Muscle layer of colon (tissue), 2 donors: Measurements from ENCODE around the gene DEF6.

Source experiments
- H3K27ac ChIP-seq: one replicate; pipeline ENCODE4 v1.7.0; 2013; ENCODE audit warnings: low read depth, mild to moderate bottlenecking, low read length, moderate library complexity
- H3K27me3 ChIP-seq, 2 donors: one replicate each; pipeline ENCODE4 v1.7.0; 2013; ENCODE audit warnings: low read length in 2 of 2, mild to moderate bottlenecking in 2 of 2; ENCODE audit not compliant: insufficient read depth in 2 of 2, control insufficient read depth in 1 of 2
- H3K36me3 ChIP-seq: one replicate; pipeline ENCODE4 v1.7.0; 2013; ENCODE audit warnings: mild to moderate bottlenecking, low read length; ENCODE audit not compliant: insufficient read depth
- H3K4me1 ChIP-seq: one replicate; pipeline ENCODE4 v1.7.0; 2013; ENCODE audit warnings: mild to moderate bottlenecking, low read length; ENCODE audit not compliant: insufficient read depth
- H3K4me3 ChIP-seq, 2 donors: one replicate each; pipeline ENCODE4 v1.7.0; 2013; ENCODE audit warnings: low read length in 2 of 2, low read depth in 1 of 2, mild to moderate bottlenecking in 1 of 2, moderate library complexity in 1 of 2
- H3K9ac ChIP-seq: one replicate; pipeline ENCODE4 v1.7.0; 2013; ENCODE audit warnings: low read length
- H3K9me3 ChIP-seq: one replicate; pipeline ENCODE4 v1.7.0; 2013; ENCODE audit warnings: mild to moderate bottlenecking, low read length
- donor health status: abdominal sarcoma.
- donor health status: Adenocarcinoma of cecum.

Gene DEF6

DNA sequence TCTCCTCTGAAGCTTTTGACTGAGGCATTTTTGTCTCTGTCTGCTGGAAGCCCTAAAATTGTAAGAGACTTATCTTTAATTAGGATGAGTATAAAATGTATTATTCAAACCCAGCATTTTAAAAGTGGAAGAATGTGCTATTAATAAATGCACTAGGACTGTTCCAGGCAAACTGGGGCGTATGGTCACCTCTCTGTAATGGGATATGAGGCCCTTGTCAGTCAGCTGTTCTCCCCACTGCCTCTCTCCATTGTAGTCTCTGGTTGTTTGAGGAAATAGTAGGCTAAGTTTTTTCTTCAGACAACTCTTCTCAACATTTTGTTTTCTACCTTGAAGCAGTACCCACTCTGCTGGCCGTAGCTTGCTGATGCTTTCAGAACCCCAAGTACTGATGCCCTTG, 14.3 kb upstream of the DEF6 start:
- Histone ChIP-seq H3K9me3 (no peaks in the 10 kb centered on the region), H3K4me1 (no peaks in the 10 kb centered on the region), H3K27me3 (no peaks in the 10 kb centered on the region), H3K36me3 (peaks cover 48% of the 10 kb centered on the region), H3K4me3 (no peak overlapping the region), H3K27ac (no peak overlapping the region), H3K9ac (no peak overlapping the region)

DNA sequence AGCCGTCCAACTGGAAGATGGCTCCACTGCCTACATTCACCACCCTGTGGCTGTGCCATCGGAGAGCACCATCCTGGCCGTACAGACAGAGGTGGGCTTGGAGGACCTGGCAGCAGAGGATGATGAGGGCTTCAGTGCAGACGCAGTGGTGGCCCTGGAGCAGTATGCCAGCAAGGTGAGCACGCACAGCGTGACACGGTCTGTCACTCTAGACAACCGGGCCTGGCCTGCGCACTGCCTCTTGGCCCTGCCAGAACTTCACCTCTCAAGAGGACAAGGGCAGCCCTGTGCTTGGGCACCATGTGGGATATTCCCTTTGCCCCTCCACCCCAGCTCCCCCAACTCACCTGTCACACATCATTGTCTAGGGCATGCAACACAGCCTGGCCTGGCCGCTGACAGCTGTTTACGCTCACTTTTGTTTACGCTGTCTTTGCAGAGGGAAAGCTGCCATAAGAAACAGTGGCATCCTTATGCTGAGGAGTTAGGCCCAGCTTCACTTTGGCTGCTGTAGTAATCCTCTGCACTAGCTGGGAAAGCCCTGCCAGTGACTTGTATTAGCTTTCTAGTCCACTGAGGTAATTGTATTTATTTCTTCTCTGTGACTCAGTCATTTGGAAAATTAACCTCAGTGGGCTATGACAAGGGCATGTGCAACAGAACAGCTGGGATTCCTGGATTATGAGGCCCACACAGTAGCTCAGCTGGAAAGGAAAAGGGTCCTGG, 9.8 kb upstream of the DEF6 start:
- no peak overlapping the region for H3K4me3 ChIP-seq
- no peaks in the 10 kb centered on the region for H3K9me3 ChIP-seq
- H3K4me1 ChIP-seq: no peaks in the 10 kb centered on the region
- H3K9ac ChIP-seq: no peak overlapping the region
- H3K27ac ChIP-seq: no peak overlapping the region
- peaks cover 78% of the 10 kb centered on the region for H3K36me3 ChIP-seq
- H3K27me3 ChIP-seq: no peaks in the 10 kb centered on the region

- Histone ChIP-seq H3K9me3 (no peaks in the 10 kb centered on the region), H3K27ac (no peak overlapping the region), H3K9ac (no peak overlapping the region), H3K4me1 (no peaks in the 10 kb centered on the region), H3K4me3 (no peak overlapping the region), H3K27me3 (no peaks in the 10 kb centered on the region), H3K36me3 (peaks cover 79% of the 10 kb centered on the region)
These were observed 8.8 kb upstream of the DEF6 start for GRCh38 chr6:35288834-35289233.

- Histone ChIP-seq H3K9ac (no peak overlapping the region), H3K36me3 (peaks cover 75% of the 10 kb centered on the region), H3K27me3 (no peaks in the 10 kb centered on the region), H3K27ac (no peak overlapping the region), H3K4me1 (no peaks in the 10 kb centered on the region), H3K9me3 (no peaks in the 10 kb centered on the region), H3K4me3 (no peak overlapping the region)
These were observed 6.1 kb upstream of the DEF6 start for GRCh38 chr6:35291491-35291890.

GRCh38 chr6:35292494-35292893, 5.1 kb upstream of the DEF6 start:
- H3K27me3 ChIP-seq: no peaks in the 10 kb centered on the region
- no peak overlapping the region for H3K9ac ChIP-seq
- no peak overlapping the region for H3K4me3 ChIP-seq
- H3K27ac ChIP-seq: no peak overlapping the region
- peaks cover 7% of the 10 kb centered on the region for H3K4me1 ChIP-seq
- peaks cover 65% of the 10 kb centered on the region for H3K36me3 ChIP-seq
- H3K9me3 ChIP-seq: no peaks in the 10 kb centered on the region

DNA sequence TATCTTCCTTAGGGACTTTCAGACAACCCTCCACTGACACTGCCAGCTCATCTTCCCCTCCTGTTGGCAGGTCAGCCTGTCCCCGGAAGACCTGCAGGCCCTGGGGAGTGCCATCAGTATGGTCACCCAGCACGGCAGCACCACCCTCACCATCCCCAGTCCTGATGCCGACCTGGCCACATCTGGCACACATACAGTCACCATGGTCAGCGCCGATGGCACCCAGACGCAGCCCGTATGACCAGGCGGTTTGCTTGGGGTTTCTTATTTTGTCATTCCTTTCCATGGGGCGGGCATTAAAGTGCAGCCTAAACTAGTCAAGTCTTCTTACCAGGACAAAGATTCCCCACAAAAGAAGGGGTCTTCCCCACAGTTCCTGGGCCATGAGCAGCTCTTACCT, 3.9 kb upstream of the DEF6 start:
- peaks cover 55% of the 10 kb centered on the region for H3K36me3 ChIP-seq
- H3K4me3 ChIP-seq: no peak overlapping the region
- H3K27me3 ChIP-seq: no peaks in the 10 kb centered on the region
- no peak overlapping the region for H3K27ac ChIP-seq
- no peaks in the 10 kb centered on the region for H3K9me3 ChIP-seq
- no peak overlapping the region for H3K9ac ChIP-seq
- peaks cover 13% of the 10 kb centered on the region for H3K4me1 ChIP-seq

GRCh38 chr6:35294308-35294945, 3.2 kb upstream of the DEF6 start:
- Histone ChIP-seq H3K4me1 (peaks cover 13% of the 10 kb centered on the region), H3K9me3 (no peaks in the 10 kb centered on the region), H3K27me3 (no peaks in the 10 kb centered on the region), H3K27ac (no peak overlapping the region), H3K4me3 (no peak overlapping the region), H3K9ac (no peak overlapping the region), H3K36me3 (peaks cover 54% of the 10 kb centered on the region)

- Histone ChIP-seq H3K9me3 (no peaks in the 10 kb centered on the region), H3K9ac (no peak overlapping the region), H3K27ac (no peak overlapping the region), H3K4me1 (peaks cover 13% of the 10 kb centered on the region), H3K36me3 (peaks cover 48% of the 10 kb centered on the region), H3K27me3 (no peaks in the 10 kb centered on the region), H3K4me3 (no peak overlapping the region)
These were observed 2.6 kb upstream of the DEF6 start for GRCh38 chr6:35295036-35295435.

DNA sequence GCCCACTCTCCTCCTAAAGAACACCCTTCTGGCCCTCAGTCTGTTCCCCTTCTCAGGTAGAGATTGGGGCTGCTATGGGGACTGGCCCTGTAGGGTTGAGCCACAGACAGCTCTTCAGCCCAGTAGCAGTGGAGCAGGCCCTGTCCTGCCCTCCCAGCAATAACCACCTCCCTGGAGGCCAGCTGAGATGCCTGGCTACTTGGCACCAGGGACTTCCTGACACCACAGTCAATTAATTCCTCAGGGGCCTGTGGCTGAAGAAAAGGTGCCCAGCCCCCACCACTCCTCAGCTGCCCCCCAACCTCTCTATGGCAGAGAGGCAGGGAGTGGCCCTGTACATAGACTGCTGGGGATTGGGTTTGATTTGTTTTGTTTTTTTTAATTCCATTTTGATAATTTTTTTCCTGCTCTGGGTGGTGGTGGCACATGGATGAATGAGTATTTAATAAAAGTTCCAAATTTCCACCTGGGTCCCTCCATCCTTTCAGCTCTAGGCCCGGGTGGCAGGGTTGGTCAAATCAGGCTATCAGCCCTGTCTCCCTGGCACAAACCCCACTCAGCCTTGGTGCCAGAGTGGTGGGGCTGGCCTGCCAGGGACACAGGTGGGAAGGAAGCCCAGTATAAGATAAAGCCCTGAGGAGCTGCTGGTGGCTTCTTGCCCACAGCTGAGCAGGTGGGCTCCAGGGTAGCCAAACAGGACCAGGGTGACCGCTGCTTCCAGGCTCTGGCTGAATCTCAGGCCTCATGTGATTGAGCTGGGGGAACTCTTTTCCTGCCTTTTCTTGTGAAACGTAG, 1.9 kb upstream of the DEF6 start:
- no peaks in the 10 kb centered on the region for H3K27me3 ChIP-seq
- peaks cover 41% of the 10 kb centered on the region for H3K36me3 ChIP-seq
- H3K9me3 ChIP-seq: no peaks in the 10 kb centered on the region
- no peak overlapping the region for H3K27ac ChIP-seq
- H3K4me3 ChIP-seq: no peak overlapping the region
- H3K4me1 ChIP-seq: peaks cover 13% of the 10 kb centered on the region
- H3K9ac ChIP-seq: no peak overlapping the region

DNA sequence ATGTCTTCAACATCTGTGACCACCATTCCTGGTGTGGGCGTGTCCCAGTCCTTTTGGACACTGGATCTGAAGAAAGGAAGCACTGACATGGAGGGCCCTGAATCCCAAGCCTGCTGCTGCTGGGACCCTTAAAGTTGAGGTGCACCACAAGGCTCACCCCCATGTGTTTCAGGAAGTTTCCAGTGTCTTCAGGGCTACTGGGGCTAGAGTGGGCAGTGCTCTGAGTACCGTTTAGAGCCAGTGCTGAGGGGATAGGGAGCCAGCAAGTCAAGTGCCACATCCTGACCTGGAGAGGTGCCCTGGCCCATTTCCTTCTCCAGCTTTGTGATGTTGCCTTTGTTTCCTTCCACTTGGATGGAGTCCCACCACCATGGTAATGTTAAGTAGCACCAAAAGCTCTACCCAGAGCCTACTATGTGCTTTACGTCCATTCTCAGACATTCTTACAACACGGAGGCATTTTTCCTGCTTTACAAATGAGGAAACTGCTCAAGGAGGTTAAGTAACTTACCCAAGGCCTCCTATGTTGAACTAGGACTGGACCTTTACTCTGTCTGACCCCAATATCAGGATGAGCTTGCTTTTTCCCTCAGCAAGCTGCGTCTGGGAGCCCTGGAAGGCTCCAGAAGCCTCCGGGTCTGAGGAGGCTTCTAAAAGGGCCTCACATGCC, 552 bp upstream of the DEF6 start:
- H3K9ac ChIP-seq: no peak overlapping the region
- no peaks in the 10 kb centered on the region for H3K27me3 ChIP-seq
- H3K27ac ChIP-seq: no peak overlapping the region
- peak overlapping the region in 1 of 2 donors; percentile 53 for H3K4me3 ChIP-seq
- H3K36me3 ChIP-seq: peaks cover 29% of the 10 kb centered on the region
- no peaks in the 10 kb centered on the region for H3K9me3 ChIP-seq
- H3K4me1 ChIP-seq: peaks cover 13% of the 10 kb centered on the region

- Histone ChIP-seq H3K36me3 (peaks cover 13% of the 10 kb centered on the region), H3K4me1 (peaks cover 13% of the 10 kb centered on the region), H3K9me3 (no peaks in the 10 kb centered on the region), H3K9ac (no peak overlapping the region), H3K4me3 (peak overlapping the region in 1 of 2 donors; percentile 53), H3K27me3 (no peaks in the 10 kb centered on the region), H3K27ac (no peak overlapping the region)
These were observed 1.1 kb downstream of the DEF6 start for GRCh38 chr6:35298625-35299140.
